GM23248 (cell line): ENCODE results near the gene NME3.

Experiments
- EZH2 ChIP-seq: fragments of 200-600 bp; sonication (generic); IDR thresholded peaks from 2 replicates; pipeline ENCODE4 v1.6.1; 2018; ENCODE audit warnings: antibody characterized with exemption, mild to moderate bottlenecking; ENCODE audit not compliant: insufficient read depth, poor library complexity, severe bottlenecking
- EZH2phosphoT487 ChIP-seq: fragments of 200-600 bp; sonication (generic); IDR thresholded peaks from 2 replicates; pipeline ENCODE4 v1.6.1; 2018; ENCODE audit warnings: antibody characterized with exemption, moderate library complexity, mild to moderate bottlenecking, low read depth; ENCODE audit not compliant: insufficient read depth

GRCh38 chr16:1731603-1732002 lies 39.7 kb downstream of the NME3 start:
- TF ChIP-seq EZH2phosphoT487 (no peak), EZH2 (no peak)
